IMR-90 (cell line): ENCODE data around the gene COL20A1.

Experiments
- NFE2L2 ChIP-seq: fragments of 150-350 bp; IDR thresholded peaks from 2 replicates; pipeline ENCODE4 v1.6.1; 2016; ENCODE audit warnings: low read depth, mild to moderate bottlenecking, low read length
- POLR2A ChIP-seq: IDR thresholded peaks from 2 replicates; pipeline ENCODE4 v1.6.1; 2012; ENCODE audit warnings: mild to moderate bottlenecking, low read depth, low read length
- TF ChIP-seq, protein P1 (sequence below): conservative IDR thresholded peaks from 2 replicates; pipeline ENCODE4 v1.5.1; 2012; ENCODE audit warnings: mild to moderate bottlenecking, low read depth, low read length, improper control_type of control experiment

DNA sequence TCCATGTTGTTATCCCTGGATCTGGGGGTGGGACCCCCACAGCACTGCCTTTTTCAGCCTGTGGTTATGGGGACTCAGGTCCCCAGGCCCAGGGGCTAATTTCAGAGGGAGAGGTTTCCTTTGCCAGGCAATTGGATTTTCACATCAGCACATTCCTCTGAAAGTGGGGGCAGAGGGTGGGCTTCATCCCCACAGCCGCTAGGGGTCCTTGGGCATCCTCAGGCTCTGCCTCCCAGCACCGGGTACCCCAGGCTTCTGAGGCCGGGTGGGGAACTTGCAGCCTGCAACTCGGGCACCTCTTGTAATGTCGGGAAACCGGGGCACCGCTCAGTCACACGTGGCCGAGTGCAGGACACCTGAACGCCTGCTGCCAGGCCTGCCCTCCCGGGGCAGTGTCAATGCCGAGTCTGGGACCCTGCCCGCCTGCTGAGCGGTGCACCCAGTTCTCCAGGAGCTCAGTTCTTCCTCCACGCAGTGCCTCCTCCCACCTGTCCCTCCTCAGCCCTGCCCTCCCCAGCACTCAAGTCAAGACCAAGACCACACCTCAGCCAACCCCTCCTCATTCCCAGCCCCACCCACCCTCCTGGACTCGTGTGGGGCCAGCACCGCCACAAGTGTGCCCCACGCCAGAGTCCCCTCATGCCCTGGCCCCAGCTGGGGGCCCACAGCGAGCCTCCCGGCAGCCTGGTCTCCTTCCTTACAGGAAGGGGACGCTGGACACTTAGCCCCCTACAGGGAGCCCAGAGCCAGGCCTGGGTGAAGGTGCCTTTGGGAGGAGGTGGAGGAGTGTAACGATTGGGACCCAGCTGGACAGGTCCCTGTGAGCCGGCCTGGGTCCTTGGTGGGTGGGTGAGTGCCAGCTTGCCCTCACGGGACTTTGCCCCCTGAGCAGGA is 77.0 kb downstream of the COL20A1 start:
- TF ChIP-seq, protein P1, sequence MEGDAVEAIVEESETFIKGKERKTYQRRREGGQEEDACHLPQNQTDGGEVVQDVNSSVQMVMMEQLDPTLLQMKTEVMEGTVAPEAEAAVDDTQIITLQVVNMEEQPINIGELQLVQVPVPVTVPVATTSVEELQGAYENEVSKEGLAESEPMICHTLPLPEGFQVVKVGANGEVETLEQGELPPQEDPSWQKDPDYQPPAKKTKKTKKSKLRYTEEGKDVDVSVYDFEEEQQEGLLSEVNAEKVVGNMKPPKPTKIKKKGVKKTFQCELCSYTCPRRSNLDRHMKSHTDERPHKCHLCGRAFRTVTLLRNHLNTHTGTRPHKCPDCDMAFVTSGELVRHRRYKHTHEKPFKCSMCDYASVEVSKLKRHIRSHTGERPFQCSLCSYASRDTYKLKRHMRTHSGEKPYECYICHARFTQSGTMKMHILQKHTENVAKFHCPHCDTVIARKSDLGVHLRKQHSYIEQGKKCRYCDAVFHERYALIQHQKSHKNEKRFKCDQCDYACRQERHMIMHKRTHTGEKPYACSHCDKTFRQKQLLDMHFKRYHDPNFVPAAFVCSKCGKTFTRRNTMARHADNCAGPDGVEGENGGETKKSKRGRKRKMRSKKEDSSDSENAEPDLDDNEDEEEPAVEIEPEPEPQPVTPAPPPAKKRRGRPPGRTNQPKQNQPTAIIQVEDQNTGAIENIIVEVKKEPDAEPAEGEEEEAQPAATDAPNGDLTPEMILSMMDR, result no peak
- no peak for TF ChIP-seq POLR2A
- no peak for TF ChIP-seq NFE2L2
